ENCODE data around the gene NDUFB10.
"Not testable (repeated sequence)": the region's sequence is repeated elsewhere in the genome, so short reads cannot be mapped to it uniquely, and the experiment has no call there.

NDUFB10 gene

DNA sequence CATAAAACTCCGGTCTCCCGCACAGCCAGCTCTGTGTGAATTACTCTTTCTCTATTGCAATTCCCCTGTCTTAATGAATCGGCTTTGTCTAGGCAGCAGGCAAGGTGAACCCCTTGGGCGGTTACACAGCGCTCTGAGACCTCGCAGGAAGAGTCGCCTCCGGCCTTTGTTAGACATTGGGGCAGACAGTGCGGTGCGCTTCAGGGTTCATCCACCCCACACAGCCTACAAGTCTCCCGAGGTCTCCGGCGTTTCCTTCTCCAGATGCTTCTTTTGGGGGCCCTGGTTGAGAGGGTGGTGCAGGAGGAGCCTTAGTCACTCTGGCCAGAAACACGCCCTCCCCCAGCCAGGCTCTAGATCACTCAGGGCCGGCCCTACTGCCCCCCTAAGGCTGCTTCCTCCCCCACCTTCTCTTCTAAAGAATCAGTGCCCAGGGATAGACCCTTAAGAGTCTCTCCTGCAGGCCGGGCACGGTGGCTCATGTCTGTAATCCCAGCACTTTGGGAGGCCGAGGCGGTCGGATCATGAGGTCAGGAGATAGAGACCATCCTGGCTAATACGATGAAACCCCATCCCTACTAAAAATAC, 14.6 kb upstream of the NDUFB10 start:
- DNase-seq (ENCODE audit: low read depth in 2 of 3, low spot score in 1 of 3), result no peak

DNA sequence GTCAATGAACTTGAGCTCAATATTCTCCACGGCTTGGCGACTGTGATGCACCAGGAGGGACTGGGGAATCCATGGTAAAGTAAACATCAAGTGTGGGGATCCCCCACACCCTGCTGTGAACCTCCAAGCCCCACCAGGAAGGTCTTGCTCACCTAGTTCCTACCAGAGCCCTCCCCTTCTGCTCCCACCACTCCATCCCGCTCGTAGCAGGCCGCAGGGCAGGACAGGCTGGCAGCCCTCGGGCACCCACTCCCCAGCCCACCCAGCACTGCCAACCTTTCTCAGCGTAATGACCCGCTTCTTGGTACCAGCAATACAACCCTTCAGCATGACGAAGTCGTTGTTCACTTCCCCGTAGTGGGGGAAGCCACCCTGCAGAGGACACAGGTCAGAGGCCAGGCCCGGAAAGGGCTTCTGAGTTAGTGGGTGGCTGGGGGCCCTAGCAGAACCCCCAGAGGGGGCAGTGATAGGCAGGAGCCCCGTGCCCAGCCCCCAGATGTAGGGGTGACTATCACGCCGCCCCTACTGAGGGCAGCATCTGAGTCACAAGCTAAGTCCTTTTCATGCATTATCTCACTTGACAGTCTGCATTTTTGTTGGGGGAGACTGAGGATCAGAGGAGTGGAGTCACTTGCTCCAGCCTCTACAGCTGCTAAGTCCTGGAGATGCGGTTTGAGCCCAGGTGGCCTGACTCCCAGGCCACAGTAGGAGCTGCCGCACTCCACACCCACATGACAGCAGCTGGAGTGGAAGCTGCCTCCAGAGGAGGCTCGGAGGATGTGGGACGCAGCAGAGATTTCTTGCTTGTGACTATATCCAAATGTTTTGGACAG, 13.6 kb upstream of the NDUFB10 start:
- DNase-seq (ENCODE audit: low read depth in 2 of 3, low spot score in 1 of 3), result no peak

DNA sequence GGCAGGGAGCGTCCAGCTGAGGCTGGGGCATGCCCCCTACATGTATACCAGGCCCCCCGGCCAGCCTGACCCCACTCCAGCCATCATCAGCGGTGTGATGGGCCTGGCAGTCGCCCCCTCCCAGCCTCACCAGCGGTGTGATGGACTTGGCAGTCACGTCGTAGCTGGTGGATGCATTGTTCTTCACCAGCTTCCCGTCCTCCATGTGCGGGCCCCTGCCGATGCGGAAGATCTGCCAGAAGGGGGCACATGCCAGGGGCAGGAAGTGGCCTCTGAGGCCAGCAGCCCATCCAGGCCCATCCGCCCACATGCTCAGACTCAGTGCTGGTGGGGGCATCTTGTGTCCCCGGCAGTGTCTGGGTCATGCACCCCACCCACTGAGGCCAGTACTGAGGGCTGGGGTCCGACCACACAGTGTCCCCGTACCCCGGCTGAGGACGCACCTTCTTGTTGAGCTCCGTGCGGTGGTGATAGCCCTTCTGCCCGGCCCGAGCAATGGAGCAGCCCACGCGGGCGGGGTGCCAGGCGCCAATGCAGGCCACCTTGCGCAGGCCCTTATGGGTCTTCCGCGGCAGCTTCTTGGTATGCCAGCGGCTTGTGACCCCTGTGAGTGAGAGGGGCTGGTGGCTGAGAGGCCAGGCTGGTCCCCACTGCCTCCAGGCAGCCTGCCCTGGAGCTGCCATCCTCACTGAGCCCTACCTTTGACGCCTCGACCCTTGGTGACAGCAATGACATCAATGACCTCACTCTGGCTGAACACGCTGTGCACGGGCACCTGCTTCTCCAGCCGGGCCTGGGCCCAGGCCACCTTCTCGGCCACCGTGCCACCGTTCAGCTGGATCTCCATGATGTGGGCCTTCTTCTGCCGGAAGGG, 12.6 kb upstream of the NDUFB10 start:
- DNase-seq (ENCODE audit: low read depth in 2 of 3, low spot score in 1 of 3), result no peak

DNA sequence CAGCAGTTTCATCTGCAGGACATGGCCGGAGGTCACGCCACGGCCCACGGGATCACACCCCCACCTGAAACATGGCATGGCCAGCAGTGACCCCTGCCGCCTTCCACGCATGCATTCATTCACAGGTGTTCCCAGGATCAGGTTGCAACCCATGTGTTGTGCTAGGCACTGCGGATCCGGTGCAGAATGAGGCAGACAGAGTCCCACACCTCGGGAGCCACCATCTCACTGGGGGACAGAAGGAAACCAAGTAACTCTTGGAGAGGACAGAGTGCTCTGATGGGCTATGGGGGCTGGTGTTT, 12.0 kb upstream of the NDUFB10 start:
- DNase-seq (ENCODE audit: low read depth in 2 of 3, low spot score in 1 of 3), result no peak

DNA sequence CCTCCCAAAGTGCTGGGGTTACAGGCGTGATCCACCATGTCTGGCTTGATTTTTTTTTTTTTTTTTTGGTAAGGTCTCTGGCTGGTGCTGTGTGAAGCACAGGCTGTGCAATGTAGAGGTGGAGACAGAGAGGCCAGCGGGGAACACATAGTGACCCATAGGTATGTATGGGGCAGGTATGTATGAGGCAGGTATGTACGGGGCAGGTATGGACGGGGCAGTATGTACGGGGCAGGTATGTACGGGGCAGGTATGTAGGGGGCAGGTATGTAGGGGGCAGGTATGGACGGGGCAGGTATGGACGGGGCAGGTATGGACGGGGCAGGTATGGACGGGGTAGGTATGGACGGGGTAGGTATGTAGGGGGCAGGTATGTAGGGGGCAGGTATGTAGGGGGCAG, 9.8 kb upstream of the NDUFB10 start:
- no peak for DNase-seq (ENCODE audit: low read depth in 2 of 3, low spot score in 1 of 3)

DNA sequence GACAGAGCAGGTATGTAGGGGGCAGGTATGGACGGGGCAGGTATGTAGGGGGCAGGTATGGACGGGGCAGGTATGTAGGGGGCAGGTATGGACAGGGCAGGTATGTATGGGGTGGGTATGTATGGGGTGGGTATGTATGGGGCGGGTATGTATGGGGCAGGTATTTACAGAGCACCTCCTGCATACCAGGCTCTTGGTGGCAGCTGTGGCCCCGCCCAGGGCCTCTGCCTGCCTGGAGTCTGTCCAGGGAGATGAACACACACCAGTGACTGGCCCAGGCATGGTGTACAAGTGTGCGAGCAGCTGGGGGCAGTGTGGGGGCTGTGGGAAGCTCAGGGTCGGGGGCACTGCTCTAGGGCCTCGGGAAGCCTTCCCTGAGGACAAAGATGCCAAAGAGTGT, 9.3 kb upstream of the NDUFB10 start:
- no peak for DNase-seq (ENCODE audit: low read depth in 2 of 3, low spot score in 1 of 3)

DNA sequence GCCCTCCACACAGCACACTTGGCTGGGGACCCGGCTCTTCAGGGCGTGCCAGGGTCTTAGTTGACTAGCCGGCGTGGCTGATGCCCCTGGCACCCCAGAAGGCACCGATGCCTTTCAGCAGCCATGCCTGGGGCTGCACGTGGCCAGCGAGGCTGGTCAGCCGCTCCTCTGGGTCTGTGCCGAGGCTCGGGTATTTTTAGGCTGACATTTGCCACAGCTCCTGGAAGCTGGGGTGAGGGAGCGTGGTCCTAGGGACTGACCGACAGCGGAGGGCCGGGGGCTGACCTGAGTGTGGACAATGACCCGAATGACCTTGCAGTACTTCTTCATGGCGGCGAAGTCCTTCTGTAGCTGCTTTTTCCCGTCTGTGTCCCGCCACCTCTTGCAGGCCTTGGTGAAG, 8.8 kb upstream of the NDUFB10 start:
- no peak for DNase-seq (ENCODE audit: low read depth in 2 of 3, low spot score in 1 of 3)

DNA sequence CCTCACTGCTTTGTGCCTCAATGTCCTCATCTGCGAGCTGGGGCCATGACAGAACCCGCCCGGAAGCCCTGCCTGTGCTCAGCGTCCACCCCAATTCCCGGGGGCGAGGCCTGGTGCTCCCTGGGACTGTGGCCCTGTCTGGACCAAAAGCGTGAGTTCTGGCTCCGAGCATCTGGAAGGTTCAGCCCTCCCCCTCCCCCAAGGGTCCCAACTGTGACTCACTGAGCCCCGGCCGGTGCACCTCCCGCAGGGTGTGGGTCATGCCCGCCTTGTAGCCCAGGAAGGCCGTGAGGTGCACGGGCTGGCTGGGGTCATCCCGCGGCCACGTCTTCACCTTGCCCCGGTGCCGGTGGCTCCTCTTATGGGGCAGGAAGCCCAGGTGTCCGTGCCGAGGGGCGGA, 5.6 kb upstream of the NDUFB10 start:
- DNase-seq (ENCODE audit: low read depth in 2 of 3, low spot score in 1 of 3), result no peak

DNA sequence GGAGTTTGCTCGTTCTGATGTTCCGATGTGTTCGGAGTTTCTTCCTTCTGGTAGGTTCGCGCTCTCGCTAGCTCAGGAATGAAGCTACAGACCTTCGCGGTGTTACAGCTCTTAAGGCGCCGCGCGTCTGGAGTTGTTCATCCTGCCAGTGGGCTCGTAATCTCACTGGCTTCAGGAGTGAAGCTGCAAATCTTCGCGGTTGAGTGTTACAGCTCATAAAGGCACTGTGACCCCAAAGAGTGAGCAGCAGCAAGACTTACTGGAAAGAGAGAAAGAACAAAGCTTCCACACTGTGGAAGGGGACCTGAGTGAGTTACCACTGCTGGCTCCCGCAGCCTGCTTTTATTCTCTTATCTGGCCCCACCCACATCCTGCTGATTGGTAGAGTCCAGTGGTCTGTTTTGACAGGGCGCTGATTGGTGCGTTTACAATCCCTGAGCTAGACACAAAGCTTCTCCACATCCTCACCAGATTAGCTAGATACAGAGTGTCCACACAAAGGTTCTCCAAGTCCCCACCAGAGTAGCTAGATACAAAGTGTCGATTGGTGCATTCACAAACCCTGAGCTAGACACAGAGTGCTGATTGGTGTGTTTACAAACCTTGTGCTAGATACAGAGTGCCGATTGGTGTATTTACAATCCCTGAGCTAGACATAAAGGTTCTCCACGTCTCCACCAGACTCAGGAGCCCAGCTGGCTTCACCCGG, 1.8 kb upstream of the NDUFB10 start:
- DNase-seq (ENCODE audit: low read depth in 2 of 3, low spot score in 1 of 3), result not testable (repeated sequence)

DNA sequence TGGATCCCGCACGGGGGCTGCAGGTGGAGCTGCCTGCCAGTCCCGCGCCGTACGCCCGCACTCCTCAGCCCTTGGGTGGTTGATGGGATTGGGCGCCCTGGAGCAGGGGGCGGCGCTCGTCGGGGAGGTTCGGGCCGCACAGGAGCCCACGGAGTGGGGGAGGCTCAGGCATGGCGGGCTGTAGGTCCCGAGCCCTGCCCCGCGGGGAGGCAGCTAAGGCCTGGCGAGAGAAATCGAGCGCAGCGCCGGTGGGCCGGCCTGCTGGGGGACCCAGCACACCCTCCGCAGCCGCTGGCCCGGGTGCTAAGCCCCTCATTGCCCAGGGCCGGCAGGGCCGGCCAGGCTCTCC, 1.2 kb upstream of the NDUFB10 start:
- not testable (repeated sequence) for DNase-seq (ENCODE audit: low read depth in 2 of 3, low spot score in 1 of 3)

DNA sequence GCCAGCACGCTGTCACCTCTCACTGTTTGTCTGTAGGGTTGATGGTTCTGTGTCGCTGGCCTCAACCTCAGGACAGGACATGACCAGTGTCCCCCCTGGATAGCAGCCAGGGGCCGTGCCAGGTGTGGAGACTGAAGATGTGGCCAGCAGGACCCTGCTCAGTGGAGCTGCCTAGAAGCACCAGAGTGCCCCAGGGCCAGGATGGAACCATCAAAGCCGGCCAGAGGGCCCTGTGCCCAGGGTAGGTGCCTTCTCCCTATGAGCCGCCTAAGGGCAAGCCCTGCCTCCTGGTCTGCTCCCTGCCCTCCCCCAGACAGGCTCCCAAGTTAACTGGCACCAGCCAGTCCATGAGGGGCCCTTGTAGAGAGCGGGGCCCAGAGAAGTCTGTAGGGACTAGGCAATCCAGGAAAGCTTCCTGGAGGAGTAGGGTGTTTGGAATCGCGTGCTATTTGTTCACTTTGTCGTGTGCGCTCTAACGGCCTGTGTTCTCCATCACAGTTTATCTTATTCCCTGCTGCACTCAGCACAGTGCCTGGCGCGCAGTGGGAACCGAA, 546 bp upstream of the NDUFB10 start:
- no peak for DNase-seq (ENCODE audit: low read depth in 2 of 3, low spot score in 1 of 3)

DNA sequence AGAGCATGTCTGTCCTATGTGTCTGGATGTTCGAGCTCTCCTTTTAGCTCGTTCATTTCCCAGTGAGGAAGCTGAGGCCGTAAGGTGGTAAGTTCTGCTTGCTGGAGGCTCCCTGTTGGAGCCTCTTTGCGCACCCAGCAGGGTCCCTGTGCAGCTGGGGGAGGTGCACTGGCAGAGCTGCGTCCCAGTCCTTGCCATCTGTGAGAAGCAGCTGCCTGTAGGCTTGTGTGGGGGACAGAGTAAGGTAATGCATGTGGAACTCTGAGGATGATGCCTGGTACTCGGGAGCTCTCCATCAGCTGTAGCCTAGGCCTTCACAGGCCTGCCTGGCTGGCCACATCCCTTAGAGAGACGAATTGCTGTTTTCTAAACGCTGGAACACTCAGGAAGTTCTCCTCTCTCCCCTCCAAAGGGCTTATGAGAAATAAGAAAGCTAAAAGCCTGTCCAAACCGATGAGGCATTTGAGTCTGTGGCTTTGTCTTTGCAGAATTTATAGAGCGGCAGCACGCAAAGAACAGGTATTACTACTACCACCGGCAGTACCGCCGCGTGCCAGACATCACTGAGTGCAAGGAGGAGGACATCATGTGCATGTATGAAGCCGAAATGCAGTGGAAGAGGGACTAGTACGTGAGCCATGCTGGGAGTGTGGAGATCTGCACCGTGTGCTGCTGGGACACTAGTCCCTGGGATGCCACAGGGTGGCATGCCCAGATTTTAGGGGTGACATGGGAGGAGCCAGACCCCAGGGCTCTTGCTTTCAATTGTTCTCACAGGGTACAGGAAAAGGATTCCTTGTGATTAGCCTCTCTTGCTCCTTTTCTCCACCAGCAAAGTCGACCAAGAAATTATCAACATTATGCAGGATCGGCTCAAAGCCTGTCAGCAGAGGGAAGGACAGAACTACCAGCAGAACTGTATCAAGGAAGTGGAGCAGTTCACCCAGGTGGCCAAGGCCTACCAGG, 1.6 kb downstream of the NDUFB10 start:
- peak; percentile 53 to 59 (median 53) for DNase-seq (ENCODE audit: low read depth in 2 of 3, low spot score in 1 of 3)

DNA sequence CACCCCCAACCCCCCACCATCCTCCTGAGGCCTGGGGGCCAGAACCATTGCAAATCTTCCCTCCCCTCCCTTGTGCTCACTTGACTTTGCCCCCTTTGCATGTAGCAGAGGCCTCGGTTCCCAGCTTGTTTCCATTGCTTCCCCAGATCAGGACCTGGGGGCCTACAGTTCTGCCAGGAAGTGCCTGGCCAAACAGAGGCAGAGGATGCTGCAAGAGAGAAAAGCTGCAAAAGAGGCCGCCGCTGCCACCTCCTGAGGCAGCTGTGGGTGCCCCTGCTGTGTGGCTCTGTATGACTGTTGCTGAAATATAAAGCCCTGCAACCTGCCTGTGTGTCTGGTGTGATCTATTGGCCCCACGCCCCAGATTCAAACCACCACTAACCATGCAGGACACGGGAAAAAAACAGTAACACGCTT, 2.3 kb downstream of the NDUFB10 start:
- no peak for DNase-seq (ENCODE audit: low read depth in 2 of 3, low spot score in 1 of 3)

DNA sequence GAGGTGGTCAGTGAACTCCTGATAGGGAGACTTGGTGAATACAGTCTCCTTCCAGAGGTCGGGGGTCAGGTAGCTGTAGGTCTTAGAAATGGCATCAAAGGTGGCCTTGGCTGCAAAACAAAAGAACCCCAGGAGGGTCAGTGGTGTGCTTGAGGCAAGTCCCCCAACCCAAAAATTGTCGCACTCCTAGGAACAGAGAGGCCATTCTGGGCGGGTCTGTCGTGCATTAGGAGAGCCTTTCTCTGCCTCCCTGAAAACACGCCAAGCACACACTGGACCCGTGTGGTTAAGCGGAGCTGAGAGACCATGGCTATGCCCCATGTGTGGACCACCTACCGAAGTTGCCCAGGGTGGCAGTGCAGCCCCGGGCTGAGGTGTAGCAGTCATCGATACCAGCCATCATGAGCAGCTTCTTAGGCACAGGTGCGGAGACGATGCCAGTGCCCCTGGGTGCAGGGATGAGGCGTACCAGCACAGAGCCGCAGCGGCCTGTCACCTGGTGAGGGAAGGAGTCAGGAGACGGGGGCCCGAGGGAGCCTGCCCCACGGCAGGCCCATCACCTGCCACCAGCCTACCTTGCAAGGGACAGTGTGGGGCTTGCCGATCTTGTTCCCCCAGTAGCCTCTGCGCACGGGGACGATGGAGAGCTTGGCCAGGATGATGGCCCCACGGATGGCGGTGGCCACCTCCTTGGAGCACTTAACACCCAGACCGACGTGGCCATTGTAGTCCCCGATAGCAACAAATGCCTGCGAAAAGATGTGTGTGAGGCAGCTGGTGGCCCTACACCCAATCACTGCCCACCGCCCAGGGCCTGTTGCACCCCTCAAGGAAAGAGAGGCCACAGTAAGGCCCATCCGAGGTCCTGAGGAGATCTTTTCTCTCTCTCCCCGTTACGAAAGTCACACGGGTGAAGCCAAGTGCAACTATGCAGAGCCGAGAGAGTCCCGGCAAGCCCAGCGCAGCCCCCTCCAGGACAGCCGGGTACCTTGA, 3.1 kb downstream of the NDUFB10 start:
- DNase-seq (ENCODE audit: low read depth in 2 of 3, low spot score in 1 of 3), result not testable (repeated sequence)

DNA sequence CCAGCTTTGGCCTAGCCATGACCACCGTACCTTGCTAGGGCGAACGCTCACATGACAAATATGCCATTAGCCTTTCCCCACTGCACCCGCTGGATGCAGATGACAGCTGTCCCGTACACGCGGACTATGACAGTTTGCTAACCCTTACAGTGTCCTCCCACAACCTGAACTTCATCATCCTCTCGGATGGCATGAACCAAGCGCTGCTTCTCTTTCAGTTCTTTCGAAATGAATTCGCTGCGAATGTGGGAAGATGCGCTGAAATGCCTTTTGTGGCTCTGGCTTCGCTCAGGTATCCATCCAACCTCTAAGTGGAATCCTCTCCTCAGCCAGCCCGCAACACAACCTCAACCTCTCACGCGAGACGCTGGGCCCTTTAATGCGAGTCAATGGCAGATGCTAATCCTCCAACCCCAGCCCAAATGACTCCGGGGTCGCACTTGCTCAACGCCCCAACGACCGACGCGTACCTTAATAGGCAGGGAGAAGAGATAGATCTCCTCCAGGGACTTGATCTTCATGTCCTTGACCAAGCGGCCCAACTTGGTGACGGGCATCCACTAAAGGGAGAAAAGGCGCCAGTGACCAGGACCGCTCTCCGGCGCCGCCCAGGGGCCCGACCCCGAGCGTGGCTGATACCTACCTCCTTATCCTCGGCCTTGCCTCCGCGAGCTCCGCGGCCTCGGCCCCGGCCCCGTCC, 4.6 kb downstream of the NDUFB10 start:
- no peak for DNase-seq (ENCODE audit: low read depth in 2 of 3, low spot score in 1 of 3)

DNA sequence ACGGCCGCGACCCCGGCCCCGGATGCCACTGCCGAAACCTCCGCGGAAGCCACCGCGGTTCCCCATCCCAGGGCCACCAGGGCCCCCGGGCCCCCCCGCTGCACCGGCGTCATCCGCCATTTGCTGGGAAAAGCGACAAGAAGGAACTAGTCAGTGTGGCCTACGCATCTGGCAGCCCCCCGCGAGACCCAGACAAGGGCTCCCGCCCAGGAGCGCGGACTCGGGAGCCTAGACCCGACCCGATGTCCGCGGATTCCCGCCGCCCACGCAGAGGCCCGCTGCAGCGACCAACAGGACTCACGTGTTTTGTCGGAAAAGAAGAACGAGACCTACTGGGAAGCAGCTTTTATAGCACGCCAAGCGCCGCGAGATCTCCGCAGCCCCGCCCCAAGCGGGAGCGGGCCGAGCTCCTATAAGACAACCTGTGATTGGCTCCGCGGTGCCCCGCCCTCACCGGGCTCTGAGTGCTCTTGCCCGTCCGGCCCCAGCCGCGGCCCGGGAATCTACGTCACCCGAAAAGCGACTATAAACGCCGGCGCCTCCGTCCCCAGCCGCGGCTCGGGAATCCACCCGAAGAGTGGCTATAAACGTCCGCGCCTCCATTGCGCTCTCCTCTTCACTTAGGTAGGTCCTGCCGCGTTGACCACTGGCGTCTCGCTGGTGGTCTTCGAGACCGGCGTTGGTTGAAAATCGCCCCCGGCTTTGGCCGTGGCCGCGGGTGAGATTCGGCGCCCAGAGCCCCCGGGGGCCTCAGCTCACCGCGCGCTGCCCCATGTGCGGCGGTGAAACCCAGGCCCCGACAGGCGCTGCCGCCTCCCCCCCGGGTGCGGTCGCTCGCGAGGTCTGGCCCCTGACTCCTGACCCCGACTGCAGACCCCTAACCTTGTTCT, 5.4 kb downstream of the NDUFB10 start, which contains the start of gene RPS2:
Gene RPS2, minus strand, starts transcription at position 321 of the 890 bp plus-strand sequence. Its CDS starts 201 bp downstream, at position 120.
- DNase-seq (ENCODE audit: low read depth in 2 of 3, low spot score in 1 of 3), result peak; percentile 98 to 99 (median 98)

DNA sequence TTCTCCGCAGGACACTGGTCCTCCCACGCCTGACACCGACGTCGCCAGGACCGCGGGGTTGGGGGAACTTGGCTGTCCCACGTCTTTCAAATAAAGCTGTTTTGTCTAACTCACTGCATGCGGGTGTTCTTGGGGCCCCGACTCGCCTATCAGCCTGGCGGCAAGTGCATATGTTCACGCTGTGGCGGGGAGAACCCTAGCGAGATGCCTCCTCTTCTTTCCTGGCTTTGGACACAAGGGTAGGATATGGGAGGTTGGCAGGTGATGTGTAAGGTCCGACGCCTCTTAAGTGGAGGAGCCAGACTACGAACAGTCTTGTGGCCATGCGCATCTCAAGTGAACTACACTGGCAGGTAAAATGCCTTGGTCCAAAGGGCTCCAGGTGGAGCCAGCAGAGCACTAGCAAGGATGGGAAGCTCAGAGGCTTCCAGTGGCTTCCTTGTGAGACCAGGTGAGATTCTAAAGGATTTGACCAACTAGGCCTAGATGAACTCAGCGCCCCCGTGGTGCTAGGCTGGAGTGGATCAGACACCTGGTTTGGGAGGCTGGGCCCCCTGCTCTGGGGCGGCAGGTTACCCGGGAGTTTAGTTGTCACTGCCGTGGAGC, 6.2 kb downstream of the NDUFB10 start:
- no peak for DNase-seq (ENCODE audit: low read depth in 2 of 3, low spot score in 1 of 3)
